SJCRH30 (cell line): ENCODE results near the gene OSBPL5. TPM values are rescaled to one million over a fixed set of nuclear protein-coding genes. Genes with fewer than 3 reads are reported as not detected.

Experiments used
- DNase-seq, 2 experiments: peaks; one replicate each; pipeline ENCODE4 v3.0.0-alpha.2; 2015 to 2020
- H3K27ac ChIP-seq: fragments of 250-450 bp; sonication (Bioruptor Pico); 2 replicates; pipeline ENCODE4 v1.5.1; 2020; ENCODE audit warnings: mild to moderate bottlenecking, moderate library complexity
- H3K27me3 ChIP-seq: fragments of 250-450 bp; sonication (Bioruptor Pico); 2 replicates; pipeline ENCODE4 v1.5.1; 2020; ENCODE audit warnings: mild to moderate bottlenecking, moderate library complexity
- H3K36me3 ChIP-seq: fragments of 250-450 bp; sonication (Bioruptor Pico); 2 replicates; pipeline ENCODE4 v1.5.1; 2020; ENCODE audit warnings: mild to moderate bottlenecking, moderate library complexity
- H3K4me1 ChIP-seq: fragments of 250-450 bp; sonication (Bioruptor Pico); 2 replicates; pipeline ENCODE4 v1.5.1; 2020; ENCODE audit warnings: mild to moderate bottlenecking, moderate library complexity
- H3K4me3 ChIP-seq: fragments of 250-450 bp; sonication (Bioruptor Pico); 2 replicates; pipeline ENCODE4 v1.5.1; 2020; ENCODE audit warnings: mild to moderate bottlenecking, moderate library complexity
- H3K9me3 ChIP-seq: fragments of 250-450 bp; sonication (Bioruptor Pico); replicated peaks from 2 replicates; pipeline ENCODE4 v1.5.1; 2020; ENCODE audit warnings: mild to moderate bottlenecking, moderate library complexity
- total RNA-seq: library from RNA; depleted of rRNA; stranded (reverse); fragments of >200 nt; shearing (Covaris generic); gene quantifications from 2 replicates; pipeline ENCODE4 v1.2.3, GENCODE V29; 2014

OSBPL5 gene
- total RNA-seq, 1 experiment from 2014 or later = 8.4 TPM

GRCh38 chr11:3156282-3156660 lies 8.8 kb downstream of the OSBPL5 start:
- H3K4me3 ChIP-seq = no peak overlapping the region
- no peak overlapping the region for H3K27ac ChIP-seq
- H3K27me3 ChIP-seq = no peaks in the 10 kb centered on the region
- peaks cover 5% of the 10 kb centered on the region; the same call in 1 of the 2 replicates for H3K4me1 ChIP-seq
- no peaks in the 10 kb centered on the region for H3K36me3 ChIP-seq
- no peak for DNase-seq
- H3K9me3 ChIP-seq = no peaks in the 10 kb centered on the region

- Histone ChIP-seq H3K36me3 (no peaks in the 10 kb centered on the region), H3K27me3 (no peaks in the 10 kb centered on the region), H3K4me1 (peaks cover under 1% of the 10 kb centered on the region; the same call in 1 of the 2 replicates), H3K27ac (no peak overlapping the region), H3K4me3 (no peak overlapping the region), H3K9me3 (no peaks in the 10 kb centered on the region)
- no peak for DNase-seq
Measured at GRCh38 chr11:3155691-3156258, 9.3 kb downstream of the OSBPL5 start.

GRCh38 chr11:3155216-3155615 lies 9.9 kb downstream of the OSBPL5 start:
- H3K4me1 ChIP-seq = no peaks in the 10 kb centered on the region
- H3K27me3 ChIP-seq = no peaks in the 10 kb centered on the region
- no peak overlapping the region for H3K27ac ChIP-seq
- no peak for DNase-seq
- H3K36me3 ChIP-seq = no peaks in the 10 kb centered on the region
- no peaks in the 10 kb centered on the region for H3K9me3 ChIP-seq
- H3K4me3 ChIP-seq = no peak overlapping the region

GRCh38 chr11:3154001-3154599 lies 11.0 kb downstream of the OSBPL5 start:
- Histone ChIP-seq H3K27me3 (no peaks in the 10 kb centered on the region), H3K36me3 (no peaks in the 10 kb centered on the region), H3K27ac (no peak overlapping the region; the same call in 1 of the 2 replicates), H3K4me3 (no peak overlapping the region), H3K4me1 (no peaks in the 10 kb centered on the region), H3K9me3 (no peaks in the 10 kb centered on the region)
- DNase-seq = no peak

GRCh38 chr11:3153291-3153861 lies 11.7 kb downstream of the OSBPL5 start:
- H3K4me3 ChIP-seq = no peak overlapping the region
- no peaks in the 10 kb centered on the region for H3K4me1 ChIP-seq
- DNase-seq = no peak
- H3K27me3 ChIP-seq = no peaks in the 10 kb centered on the region
- no peaks in the 10 kb centered on the region for H3K36me3 ChIP-seq
- no peaks in the 10 kb centered on the region for H3K9me3 ChIP-seq
- no peak overlapping the region; the same call in 1 of the 2 replicates for H3K27ac ChIP-seq

- DNase-seq = no peak
- no peaks in the 10 kb centered on the region for H3K4me1 ChIP-seq
- no peaks in the 10 kb centered on the region for H3K27me3 ChIP-seq
- H3K4me3 ChIP-seq = no peak overlapping the region
- no peak overlapping the region for H3K27ac ChIP-seq
- no peaks in the 10 kb centered on the region for H3K9me3 ChIP-seq
- H3K36me3 ChIP-seq = no peaks in the 10 kb centered on the region
Measured at GRCh38 chr11:3152471-3153110, 12.5 kb downstream of the OSBPL5 start.

GRCh38 chr11:3150726-3151125 lies 14.4 kb downstream of the OSBPL5 start:
- peaks cover 10% of the 10 kb centered on the region for H3K4me1 ChIP-seq

GRCh38 chr11:3149852-3150188 lies 15.3 kb downstream of the OSBPL5 start:
- Histone ChIP-seq H3K36me3 (no peaks in the 10 kb centered on the region), H3K27ac (no peak overlapping the region), H3K27me3 (no peaks in the 10 kb centered on the region), H3K9me3 (no peaks in the 10 kb centered on the region), H3K4me1 (peaks cover 10% of the 10 kb centered on the region), H3K4me3 (no peak overlapping the region)
- no peak for DNase-seq

More at GRCh38 chr11:3150726-3151125, 14.4 kb downstream of the OSBPL5 start:
- Histone ChIP-seq H3K27me3 (no peaks in the 10 kb centered on the region), H3K27ac (no peak overlapping the region), H3K9me3 (no peaks in the 10 kb centered on the region), H3K36me3 (no peaks in the 10 kb centered on the region), H3K4me3 (no peak overlapping the region)
- no peak for DNase-seq

- no peak for DNase-seq
- no peaks in the 10 kb centered on the region for H3K27me3 ChIP-seq
- peaks cover 10% of the 10 kb centered on the region for H3K4me1 ChIP-seq
- H3K9me3 ChIP-seq = no peaks in the 10 kb centered on the region
- no peak overlapping the region for H3K4me3 ChIP-seq
- H3K36me3 ChIP-seq = no peaks in the 10 kb centered on the region
- H3K27ac ChIP-seq = no peak overlapping the region
Measured at GRCh38 chr11:3148990-3149851, 15.9 kb downstream of the OSBPL5 start.

GRCh38 chr11:3148255-3148989 lies 16.7 kb downstream of the OSBPL5 start:
- Histone ChIP-seq H3K4me3 (no peak overlapping the region), H3K27ac (no peak overlapping the region), H3K36me3 (no peaks in the 10 kb centered on the region), H3K27me3 (no peaks in the 10 kb centered on the region), H3K4me1 (peaks cover 10% of the 10 kb centered on the region), H3K9me3 (no peaks in the 10 kb centered on the region)
- DNase-seq = no peak

GRCh38 chr11:3147626-3148025 lies 17.5 kb downstream of the OSBPL5 start:
- no peaks in the 10 kb centered on the region for H3K27me3 ChIP-seq
- H3K27ac ChIP-seq = peak overlapping the region; percentile 37; the same call in 1 of the 2 replicates
- H3K36me3 ChIP-seq = no peaks in the 10 kb centered on the region
- H3K9me3 ChIP-seq = no peaks in the 10 kb centered on the region
- H3K4me3 ChIP-seq = no peak overlapping the region
- peaks cover 10% of the 10 kb centered on the region for H3K4me1 ChIP-seq
- DNase-seq = no peak

GRCh38 chr11:3147257-3147619 lies 17.9 kb downstream of the OSBPL5 start:
- peaks cover 10% of the 10 kb centered on the region for H3K4me1 ChIP-seq
- peak overlapping the region; percentile 37 for H3K27ac ChIP-seq
- no peak for DNase-seq
- no peaks in the 10 kb centered on the region for H3K9me3 ChIP-seq
- no peaks in the 10 kb centered on the region for H3K27me3 ChIP-seq
- H3K36me3 ChIP-seq = no peaks in the 10 kb centered on the region
- H3K4me3 ChIP-seq = no peak overlapping the region

- Histone ChIP-seq H3K9me3 (no peaks in the 10 kb centered on the region), H3K4me3 (no peak overlapping the region), H3K27ac (peak overlapping the region; percentile 37), H3K4me1 (peaks cover 10% of the 10 kb centered on the region), H3K27me3 (no peaks in the 10 kb centered on the region), H3K36me3 (no peaks in the 10 kb centered on the region)
- DNase-seq = peak; percentile 53
Measured at GRCh38 chr11:3146612-3147256, 18.4 kb downstream of the OSBPL5 start.

GRCh38 chr11:3145206-3145520 lies 19.9 kb downstream of the OSBPL5 start:
- no peaks in the 10 kb centered on the region for H3K36me3 ChIP-seq
- no peaks in the 10 kb centered on the region for H3K9me3 ChIP-seq
- H3K27me3 ChIP-seq = no peaks in the 10 kb centered on the region
- peaks cover 10% of the 10 kb centered on the region for H3K4me1 ChIP-seq
- no peak overlapping the region for H3K4me3 ChIP-seq
- DNase-seq = no peak
- H3K27ac ChIP-seq = no peak overlapping the region
